Hematopoietic multipotent progenitor cell (in vitro differentiated cells): ENCODE results near the gene HSCB. TPM values are rescaled to one million over a fixed set of nuclear protein-coding genes. Genes with fewer than 3 reads are reported as not detected.
"Not testable (repeated sequence)": the region's sequence is repeated elsewhere in the genome, so short reads cannot be mapped to it uniquely, and the experiment has no call there.

Source experiments
- DNase-seq, 3 donors: peaks; one replicate each; pipeline ENCODE4 v3.0.0-alpha.2; 2011 to 2015; ENCODE audit warnings: low read depth in 2 of 3, low spot score in 2 of 3
- total RNA-seq: library from RNA; depleted of rRNA; stranded (reverse); fragments of >200 nt; gene quantifications from one replicate; pipeline ENCODE4 v1.2.3, GENCODE V29; 2012

Gene HSCB
- total RNA-seq, 1 donor, result 11.3 TPM

DNA sequence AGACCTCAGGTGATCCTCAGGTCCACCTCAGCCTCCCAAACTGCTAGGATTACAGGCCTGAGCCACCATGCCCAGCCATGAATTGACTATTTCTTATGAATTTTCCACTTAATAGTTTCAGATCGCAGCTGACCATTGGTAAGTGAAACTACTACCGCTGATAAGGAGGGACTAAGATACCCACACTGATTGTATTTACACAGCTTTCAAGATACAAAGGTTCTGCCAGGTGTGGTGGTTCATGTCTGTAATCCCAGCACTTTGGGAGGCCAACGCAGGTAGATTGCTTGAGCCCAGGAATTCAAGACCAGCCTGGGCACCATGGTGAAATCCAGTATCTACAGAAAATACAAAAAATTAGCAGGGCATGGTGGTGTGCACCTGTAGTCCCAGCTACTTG is 4.1 kb upstream of the HSCB start:
- no peak for DNase-seq

DNA sequence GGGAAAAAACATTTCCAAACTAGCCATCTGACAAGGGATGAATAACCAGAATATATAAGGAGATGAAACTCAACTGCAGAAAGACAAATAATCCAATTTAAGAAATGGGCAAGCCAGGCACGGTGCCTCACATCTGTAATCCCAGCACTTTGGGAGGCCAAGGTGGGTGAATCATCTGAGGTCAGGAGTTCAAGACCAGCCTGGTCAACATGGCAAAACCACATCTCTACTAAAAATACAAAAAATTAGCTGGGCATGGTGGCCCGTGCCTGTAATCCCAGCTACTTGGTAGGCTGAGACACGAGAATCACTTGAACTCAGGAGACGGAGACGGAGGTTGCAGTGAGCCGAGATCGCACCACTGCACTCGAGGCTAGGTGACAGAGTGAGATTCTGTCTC is 3.0 kb upstream of the HSCB start:
- DNase-seq, result not testable (repeated sequence)

DNA sequence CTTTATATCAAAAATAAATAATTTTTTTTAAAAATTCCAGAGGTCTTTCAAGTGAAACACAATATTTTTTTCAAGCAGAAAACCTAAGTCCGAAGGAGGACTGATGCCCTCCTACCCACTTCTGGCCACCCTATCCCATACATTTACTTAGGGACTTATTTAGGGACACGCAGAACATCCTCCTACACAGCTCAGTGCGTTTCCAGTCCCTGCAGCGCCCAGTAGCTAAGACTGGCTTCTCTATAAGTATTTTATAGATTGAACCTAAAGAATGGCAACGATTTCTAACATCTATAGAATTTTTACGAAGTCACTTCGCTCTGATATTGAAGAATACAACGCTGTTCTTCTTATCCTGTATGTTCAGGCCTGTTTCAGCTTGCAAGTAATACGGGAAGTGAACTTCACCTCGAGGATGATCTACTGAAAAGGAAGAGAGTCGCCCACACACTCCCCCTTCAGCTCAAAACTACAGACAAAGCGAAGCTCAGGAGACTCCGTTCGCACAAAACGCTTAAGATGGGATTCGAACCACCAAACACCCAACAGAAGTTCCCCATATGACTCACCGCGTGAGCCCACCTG is 547 bp upstream of the HSCB start:
- DNase-seq, result no peak

DNA sequence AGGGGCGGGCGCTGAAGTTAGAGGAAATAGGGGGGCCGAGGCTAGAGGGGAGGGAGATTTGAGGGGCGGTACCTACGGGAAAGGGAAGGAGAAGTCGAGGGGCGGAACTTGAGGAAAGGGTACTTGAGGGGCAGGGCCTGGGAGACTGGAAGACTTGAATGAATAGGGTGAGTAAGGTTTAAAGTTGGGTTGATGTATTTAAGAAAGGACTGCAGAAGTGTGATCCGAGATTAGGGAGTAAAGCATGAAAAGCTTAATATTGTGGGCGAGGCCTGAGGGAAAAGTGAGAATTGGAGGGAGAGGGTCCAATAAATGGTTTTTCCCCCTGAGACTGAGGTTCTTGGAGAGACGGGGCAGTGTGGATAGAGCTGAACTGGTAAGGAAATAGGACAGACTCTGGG is 723 bp downstream of the HSCB start:
- DNase-seq, result no peak

DNA sequence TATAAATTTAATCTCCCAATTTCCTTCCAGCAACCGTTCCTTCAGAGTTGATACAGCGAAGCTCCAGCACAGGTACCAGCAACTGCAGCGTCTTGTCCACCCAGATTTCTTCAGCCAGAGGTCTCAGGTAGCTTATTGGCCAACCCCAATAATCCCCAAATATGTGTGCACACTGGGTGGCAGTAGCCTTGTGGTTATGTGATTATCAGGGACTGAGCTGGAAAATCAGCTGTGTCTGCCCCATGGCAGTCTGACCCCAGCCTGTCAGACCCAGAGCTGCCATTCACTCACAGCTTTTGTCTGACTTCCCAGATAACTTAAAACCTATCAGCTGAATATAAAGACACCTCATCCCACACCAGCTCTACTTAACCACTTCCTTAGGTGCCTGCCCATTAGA is 2.0 kb downstream of the HSCB start:
- no peak for DNase-seq

DNA sequence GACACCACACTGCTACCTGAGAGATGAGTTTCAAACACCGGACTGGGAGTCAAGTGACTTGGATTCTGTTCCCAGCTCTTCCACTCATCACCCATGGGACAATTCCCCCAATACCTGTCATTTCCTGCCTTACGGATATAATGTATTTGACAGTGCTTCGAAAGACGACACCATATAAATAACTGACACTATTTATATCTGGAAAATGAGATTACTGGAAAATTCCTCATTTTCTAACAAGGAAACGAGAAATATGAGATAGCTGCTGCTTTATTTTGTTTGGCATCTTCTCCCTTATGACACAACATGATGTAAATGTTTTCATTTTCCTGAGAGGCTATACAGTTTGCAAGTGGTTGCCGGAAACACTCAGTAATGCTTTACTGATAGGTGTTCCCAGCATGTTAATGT is 8.6 kb downstream of the HSCB start:
- no peak for DNase-seq

DNA sequence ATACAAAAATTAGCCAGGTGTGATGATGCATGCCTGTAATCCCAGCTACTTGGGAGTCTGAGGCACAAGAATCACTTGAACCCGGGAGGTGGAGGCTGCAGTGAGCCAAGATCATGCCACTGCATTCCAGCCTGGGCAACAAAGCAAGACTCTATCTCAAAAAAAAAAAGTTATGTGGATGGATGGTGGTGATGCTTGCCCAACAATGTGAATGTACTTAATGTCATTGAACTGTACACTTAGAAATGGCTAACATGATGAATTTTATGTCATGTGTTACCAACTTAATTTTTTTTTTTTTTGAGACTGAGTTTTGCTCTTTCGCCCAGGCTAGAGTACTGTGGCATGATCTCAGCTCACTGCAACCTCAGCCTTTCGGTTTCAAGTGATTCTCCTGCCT is 12.7 kb downstream of the HSCB start:
- DNase-seq, result not testable (repeated sequence)

DNA sequence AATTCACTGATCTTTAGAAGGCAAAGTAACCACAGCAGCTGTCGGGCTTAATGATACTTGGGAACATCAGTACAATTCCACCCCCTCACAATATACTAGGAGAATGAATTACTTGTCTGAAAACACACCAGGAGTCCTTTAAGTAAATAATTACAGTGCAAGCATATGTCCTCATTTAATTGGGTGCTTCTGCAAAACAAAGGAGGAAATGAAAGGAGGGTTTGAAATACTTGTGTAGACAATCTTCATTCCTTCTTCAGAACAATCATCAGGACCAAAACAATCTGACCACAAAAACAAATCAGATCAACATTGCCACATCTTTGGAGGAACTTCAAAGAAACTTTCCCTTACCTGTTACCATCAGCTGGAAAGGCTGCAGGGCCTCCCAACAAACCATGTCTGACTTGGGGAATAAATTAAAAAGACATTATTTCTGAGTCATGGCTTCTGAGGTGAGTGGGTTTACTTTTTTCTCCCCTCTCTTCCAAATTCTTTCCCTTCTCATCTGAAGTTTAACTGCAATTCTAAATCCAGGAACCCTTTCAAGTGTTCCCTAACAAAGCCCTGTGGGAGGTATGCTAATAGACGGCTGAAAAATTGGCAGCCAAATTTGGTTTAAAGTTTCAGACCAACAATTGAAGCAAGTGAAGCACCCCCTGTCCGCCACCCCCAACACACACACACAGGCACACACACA is 18.2 kb downstream of the HSCB start:
- no peak for DNase-seq

DNA sequence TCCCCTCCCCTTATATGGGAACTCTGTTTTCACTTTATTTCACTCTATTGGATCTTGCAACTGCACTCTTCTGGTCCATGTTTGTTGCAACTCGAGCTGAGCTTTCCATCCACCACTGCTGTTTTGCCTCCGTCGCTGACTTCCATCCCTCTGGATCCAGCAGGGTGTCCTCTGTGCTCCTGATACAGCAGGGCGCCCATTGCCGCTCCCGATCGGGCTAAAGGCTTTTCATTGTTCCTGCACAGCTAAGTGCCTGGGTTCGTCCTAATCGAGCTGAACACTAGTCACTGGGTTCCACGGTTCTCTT is 19.6 kb downstream of the HSCB start:
- DNase-seq, result no peak

DNA sequence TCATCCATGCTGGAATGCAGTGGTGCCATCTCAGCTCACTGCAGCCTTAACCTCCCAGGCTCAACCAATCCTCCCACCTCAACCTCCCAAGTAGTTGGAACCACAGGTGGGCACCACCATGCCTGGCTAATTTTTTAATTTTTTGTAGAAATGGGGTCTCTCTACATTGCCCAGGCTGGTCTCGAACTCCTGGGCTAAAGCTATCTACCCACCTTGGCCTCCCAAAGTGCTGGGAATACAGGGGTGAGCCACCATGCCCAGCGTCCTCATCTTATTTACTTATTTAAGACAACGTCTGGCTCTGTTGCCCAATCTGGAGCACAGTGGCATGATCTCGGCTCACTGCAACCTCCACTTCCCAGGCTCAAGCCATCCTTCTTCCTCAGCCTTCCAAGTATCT is 20.2 kb downstream of the HSCB start:
- DNase-seq, result not testable (repeated sequence)

DNA sequence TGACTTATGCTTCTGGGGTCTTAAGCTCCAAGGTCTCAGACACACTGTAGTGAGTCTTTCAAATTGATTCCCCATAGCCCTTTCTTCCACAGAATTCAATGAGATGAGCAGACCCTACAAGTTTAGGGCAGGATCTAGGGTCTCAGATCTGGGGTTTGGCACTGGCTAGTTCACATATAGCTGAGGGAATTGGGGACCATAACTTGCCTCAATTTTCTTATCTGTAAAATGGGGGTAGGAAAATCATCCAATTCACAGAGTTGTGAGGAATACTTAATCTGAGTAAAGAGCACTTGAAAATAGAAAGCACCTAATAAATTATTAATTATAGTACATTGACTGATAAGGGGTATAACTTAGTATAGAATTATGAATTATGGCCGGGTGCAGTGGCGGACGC is 24.8 kb downstream of the HSCB start:
- DNase-seq, result no peak

DNA sequence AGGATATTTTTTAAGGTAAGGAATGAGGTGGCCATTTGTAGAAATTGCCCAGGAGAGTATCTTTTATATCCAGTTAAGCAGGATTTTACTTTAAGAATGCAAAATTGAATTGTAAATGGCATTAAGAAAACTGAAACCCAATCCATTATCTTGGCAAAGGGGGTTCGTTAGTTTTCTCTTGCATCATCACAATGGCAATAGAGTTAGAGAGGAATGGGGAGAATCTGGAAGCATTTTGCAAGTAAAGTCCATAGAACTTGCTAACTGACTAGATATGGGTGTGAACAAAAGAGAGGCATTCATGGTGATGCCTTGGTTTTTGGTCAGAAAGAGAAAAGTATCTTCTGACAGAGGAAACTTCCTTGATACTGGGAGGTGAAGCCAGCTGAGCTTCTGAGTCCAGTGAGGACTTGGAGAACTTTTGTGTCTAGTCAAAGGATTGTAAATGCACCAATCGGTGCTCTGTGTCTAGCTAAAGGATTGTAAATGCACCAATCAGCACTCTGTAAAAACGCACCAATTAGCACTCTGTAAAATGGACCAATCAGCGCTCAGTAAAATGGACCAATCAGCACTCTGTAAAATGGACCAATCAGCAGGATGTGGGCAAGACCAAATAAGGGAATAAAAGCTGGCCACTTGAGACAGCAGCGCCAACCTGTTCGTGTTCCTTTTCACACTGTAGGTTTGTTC is 27.0 kb downstream of the HSCB start:
- no peak for DNase-seq

DNA sequence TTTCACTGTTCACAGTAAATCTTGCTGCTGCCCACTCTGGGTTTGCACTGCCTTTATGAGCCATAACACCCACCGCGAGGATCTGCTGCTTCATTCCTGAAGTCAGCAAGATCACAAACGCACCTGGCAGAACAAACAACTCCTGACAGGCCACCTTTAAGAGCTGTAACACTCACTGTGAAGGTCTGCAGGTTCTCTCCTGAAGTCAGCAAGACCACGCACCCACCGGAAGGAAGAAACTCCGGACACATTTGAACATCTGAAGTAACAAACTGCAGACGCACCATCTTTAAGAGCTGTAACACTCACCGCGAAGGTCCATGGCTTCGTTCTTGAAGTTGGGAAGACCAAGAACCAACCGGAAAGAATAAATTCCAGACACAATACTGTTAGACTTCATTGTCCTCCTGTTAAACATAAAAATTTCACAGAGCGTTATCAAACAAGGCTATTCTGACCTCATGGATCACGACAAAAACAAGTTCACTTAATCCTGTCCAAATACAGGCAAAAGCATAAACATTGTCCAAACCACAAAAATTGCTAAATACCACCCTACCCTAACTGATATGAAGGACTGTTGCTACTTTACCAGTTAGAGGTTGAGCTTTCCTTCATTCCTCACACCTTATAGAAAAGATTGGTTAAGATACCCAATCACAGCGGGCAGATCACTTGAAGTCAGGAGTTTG is 27.7 kb downstream of the HSCB start:
- DNase-seq, result no peak

DNA sequence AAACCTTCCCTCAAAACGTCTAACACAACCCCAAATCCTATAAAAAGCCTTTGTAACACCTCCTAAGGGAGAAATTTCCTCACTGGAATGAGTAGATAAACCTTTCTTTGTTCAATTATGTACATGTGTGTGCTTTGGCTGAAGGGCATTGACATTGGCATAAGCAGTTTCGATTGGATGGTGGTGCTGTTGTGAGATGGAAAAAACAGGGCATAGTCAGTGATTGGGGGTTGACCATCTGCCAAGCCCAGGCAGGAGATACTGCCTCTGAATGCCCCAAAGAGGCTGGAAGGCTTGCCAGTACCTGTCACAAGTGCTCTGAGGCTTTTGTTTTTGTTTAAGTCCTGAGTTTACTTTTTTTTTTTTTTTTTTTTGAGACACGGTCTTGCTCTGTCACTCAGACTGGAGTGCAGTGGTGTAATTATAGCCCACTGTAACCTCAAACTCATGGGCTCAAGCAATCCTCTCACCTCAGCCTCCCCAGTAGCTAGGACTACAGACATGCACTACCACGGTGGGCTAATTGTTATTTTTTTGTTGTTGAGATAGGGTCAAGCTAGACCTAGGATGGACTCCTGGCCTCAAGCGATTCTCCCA is 29.5 kb downstream of the HSCB start:
- DNase-seq, result no peak

DNA sequence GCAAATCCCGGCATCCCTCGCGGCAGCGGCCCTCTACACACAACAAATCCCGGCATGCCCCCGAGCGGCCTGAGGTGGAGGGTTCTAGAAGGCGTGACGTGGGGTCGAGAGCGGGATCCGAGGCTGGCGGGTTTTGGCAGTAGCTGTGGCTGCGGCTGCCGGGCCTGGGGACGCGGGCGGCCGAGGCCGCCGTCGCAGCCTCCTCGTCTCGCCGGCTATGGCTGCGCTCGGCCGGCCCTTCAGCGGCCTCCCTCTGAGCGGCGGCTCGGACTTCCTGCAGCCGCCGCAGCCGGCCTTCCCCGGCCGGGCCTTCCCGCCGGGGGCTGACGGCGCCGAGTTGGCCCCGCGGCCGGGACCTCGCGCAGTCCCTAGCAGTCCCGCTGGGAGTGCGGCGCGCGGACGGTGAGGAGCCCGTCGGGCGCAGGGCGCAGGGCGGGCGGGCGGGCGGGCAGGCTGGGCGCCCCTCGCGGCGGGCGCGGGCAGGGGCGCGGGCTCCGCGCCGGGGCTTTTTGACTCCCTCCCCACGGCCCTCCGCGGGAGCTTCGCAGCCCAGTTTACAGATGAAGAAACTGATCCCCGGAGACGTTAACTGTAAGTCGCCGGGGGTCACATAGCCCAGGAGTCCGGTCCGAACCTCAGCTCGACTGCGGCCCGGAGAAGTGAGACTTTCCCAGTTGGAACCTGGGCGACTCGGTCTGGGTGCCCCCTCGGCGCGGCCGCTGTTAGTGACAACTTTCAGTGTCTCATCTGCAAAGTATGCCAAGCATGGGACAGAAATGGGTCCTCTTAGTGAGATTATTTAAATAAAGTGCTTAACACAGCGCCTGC is 31.0 kb downstream of the HSCB start, which contains the start of gene CCDC117:
Gene CCDC117 (plus strand): TSS at position 63 of the 828 bp plus-strand sequence. CDS start 155 bp downstream, at position 218.
- DNase-seq, result peak; percentile 74 to 98 (median 96)

DNA sequence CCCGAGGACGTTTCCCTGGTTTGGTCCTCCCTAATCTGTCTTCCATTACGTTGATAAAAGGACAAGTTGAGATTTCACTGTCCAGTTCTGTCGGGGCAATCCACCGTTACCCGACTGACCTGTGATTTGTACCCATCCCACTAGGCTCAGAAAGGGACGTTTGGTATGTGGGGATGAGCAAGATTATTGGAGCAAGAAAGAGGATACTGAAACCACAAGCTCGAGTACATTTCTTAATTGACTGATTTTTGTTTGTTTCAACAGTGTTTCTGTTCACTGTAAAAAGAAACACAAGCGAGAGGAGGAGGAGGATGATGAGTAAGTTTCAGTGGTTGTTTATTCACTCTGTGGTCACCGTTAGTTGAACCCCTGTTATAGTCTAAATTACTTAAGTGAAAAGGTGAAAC is 31.6 kb downstream of the HSCB start:
- no peak for DNase-seq

DNA sequence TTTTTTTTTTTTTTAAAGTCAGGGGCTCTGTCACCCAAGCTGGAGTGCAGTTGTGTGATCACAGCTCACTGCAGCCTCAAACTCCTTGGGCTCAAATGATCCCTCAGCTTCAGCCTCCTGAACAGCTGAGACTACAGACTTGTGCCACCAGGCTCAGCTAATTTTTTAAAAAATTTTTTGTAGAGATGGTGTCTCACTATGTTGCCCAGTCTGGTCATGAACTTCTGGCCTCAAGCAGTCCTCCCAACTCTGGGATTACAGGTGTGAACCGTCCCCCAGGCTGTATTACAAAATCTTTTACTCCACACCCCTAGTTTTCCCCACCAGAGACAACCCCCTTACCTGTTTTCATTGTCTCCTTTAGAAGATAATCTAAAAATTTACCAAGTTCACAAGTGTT is 32.5 kb downstream of the HSCB start:
- DNase-seq, result no peak

DNA sequence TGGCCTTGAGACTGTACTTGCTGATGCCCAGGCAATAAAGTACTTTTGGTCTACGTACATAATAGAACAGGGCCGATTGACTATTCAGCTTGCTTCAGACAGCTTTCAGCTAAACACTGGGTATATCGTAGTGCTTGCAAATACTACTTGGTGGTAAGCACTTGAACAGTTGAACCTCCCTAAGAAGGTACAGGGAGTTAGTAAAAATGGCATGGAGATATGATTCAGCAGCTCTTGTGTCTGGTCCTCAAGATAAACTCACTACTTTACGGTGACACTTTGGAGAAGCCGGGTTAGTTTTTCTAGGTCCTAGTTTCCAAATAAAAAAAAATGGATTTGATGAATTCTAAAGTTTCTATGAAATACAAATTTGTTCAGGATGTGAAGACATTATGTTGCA is 38.0 kb downstream of the HSCB start:
- DNase-seq, result no peak

DNA sequence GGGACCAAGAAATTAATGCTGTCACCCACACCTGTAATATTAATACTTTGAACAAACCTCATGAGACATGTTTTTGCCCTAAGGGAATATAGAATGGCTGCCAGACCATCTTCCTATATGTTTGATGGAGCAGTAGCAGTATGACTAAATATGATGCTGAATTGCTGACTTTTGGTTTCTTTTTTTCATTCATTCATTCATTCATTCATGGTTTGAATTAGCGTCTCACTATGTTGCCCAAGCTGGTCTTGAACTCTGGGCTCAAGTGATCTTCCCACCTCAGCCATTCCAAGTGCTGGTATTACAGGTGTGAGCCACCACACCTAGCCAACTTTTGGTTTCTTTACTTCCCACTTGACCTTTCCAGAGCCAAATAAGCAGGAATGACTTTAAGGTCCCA is 38.5 kb downstream of the HSCB start:
- DNase-seq, result no peak
